G401.6 (cell line): ENCODE data around the gene BPI.
"Not testable (repeated sequence)": the region's sequence is repeated elsewhere in the genome, so short reads cannot be mapped to it uniquely, and the experiment has no call there.

ENCODE experiments used
- FAIRE-seq: peaks from 2 replicates; lab custom pipeline; 2012; peaks lifted over from hg19 to GRCh38; lab: Jason Lieb, UNC

The BPI gene

DNA sequence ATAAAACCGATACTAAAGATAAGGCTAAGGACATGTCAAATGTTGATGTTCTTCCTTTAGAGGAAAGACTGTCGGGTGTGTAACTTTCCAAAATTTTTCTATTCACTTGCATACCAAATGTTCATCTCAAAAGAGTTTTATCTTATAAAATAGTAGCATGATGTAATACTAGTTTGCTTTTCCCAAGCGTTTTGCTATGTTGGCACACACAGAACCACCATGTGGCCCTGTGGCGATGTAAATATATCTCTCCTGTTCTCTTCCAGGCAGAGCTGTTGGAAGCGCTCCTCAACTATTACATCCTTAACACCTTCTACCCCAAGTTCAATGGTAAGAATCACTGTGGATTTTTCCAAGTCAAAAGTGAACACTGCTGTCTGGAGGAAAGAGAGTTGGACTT, 68.8 kb downstream of the BPI start:
- FAIRE-seq, result no peak

- FAIRE-seq, result no peak
These were observed 69.4 kb downstream of the BPI start for GRCh38 chr20:38373231-38373867.

DNA sequence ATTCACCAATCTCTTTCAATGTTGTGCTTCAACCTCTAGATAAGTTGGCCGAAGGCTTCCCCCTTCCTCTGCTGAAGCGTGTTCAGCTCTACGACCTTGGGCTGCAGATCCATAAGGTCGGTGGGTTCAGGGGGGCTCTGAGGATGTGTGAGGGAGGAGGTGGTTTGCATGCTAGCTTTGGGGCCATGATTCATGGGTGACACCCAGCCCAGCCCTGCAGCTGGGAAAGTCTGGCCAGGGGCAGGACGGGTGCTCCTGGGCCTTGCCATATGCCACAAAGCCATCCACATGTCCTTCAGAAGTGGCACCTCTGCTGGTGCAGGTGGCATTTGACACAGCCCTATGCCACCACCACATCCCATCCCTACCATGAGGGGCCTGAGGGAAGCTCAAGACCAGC, 69.9 kb downstream of the BPI start:
- FAIRE-seq, result no peak

- no peak for FAIRE-seq
These were observed 73.2 kb downstream of the BPI start for GRCh38 chr20:38377039-38377685.

DNA sequence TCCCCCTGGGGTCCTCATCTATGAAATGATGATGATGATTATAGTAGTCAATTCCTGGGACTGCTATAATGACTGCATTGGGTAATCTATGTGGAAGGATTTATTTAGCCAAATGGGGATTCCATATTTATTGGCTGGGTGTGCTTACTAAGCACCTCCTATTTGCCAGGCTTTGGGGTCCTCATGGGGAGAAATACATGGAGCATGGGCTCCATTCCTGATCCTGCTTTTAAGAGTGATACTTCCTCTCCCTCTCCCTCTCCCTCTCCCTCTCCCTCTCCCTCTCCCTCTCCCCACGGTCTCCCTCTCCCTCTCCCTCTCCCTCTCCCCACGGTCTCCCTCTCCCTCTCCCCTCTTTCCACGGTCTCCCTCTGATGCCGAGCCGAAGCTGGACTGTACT, 73.9 kb downstream of the BPI start:
- FAIRE-seq, result not testable (repeated sequence)

DNA sequence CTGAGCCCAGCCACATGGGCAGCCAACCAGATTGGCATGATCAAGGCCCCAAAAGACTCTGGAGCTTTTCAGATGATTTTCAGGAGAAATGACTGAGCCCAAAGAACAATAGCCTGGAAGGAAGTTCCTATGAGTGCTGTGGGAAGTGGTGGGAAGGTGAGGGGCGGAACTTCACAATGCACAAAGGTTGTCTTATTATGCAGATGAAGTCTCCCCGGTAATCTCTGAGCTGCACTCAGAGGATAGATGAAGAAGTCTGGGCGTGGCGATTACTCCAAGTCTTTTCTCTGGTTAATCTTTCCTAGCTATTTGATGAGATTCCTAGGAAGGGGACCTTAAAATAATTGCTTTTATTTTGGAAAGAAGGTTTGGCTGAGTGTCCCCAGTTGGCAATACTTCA, 79.2 kb downstream of the BPI start:
- no peak for FAIRE-seq

DNA sequence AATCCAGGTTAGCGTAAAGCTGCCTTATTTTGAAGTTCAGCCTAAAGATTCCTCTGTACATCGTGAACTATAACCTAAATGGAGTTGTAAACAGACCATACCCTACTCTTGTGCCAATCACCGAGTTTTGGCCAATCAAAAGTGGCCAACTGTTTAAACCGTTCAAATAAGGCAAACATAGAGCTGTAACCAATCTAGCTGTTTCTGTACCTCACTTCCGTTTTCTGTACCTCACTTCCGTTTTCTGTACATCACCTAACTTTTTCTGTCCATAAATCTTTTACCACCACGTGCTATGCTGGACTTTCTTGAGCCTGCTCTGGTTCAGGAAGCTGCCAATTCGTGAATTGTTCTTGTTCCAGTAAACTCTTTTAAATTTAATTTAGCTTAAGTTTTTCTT, 82.0 kb downstream of the BPI start:
- no peak for FAIRE-seq

DNA sequence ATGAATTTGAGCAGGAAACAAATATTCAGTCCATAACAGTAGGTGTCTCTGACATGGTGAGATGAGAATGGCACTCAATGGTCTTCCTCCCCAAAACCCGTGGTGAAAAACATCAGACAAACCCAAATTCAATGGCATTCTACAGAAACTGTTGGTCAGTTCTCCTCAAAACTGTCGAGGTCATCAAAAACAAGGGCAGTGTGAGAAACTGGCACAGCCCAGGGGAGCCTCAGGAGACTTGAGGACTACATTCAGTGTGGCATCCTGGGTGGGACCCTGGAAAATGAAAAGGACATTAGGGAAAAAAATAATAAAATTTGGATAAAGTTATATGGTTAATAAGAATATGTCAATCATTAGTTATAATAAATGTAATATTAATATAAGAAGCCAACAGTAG, 82.9 kb downstream of the BPI start:
- FAIRE-seq, result no peak
